ENCODE results near the gene DNAJC7. TPM values are rescaled to one million over a fixed set of nuclear protein-coding genes. Genes with fewer than 3 reads are reported as not detected.

The DNAJC7 gene
- polyA plus RNA-seq, 1 of the 3 experiments (the other 2 are of a cell fraction) = 38.8 TPM

GRCh38 chr17:42058063-42058462 lies 40.8 kb upstream of the DNAJC7 start:
- no peak overlapping the region for H3K9ac ChIP-seq
- no peak overlapping the region for H3K4me2 ChIP-seq
- no peaks in the 10 kb centered on the region; a peak in 1 of 4 replicates for H3K4me1 ChIP-seq (ENCODE audit: control insufficient read depth in 1 of 2, insufficient read depth in 2 of 2, low read depth in 1 of 2, low read length in 1 of 2)
- no peaks in the 10 kb centered on the region for H4K20me1 ChIP-seq (ENCODE audit: insufficient read depth)
- H3K9me2 ChIP-seq = no peaks in the 10 kb centered on the region
- H3K79me2 ChIP-seq (ENCODE audit: insufficient read depth) = no peaks in the 10 kb centered on the region
- H3K9me3 ChIP-seq = no peaks in the 10 kb centered on the region
- no peak overlapping the region for H3K4me3 ChIP-seq (ENCODE audit: low read depth in 2 of 2, low read length in 1 of 2)
- H2AFZ ChIP-seq (ENCODE audit: low read depth) = no peak overlapping the region
- ChIA-PET CTCF (interaction anchor here (0.6 to 3.6 kb wide), 4 partner anchors 9 to 44 kb away, joined by 3 to 16 read pairs (median 5); partner anchors contain the start of gene DNAJC7), POLR2A (no interaction called here)
- DNase-seq = no peak
- 78% methylated on average over 7 of the region's 7 CpGs for WGBS (ENCODE audit: low lambda C conversion rate)
- H3K27me3 ChIP-seq (ENCODE audit: insufficient read depth) = peaks cover 11% of the 10 kb centered on the region
- H3K27ac ChIP-seq (ENCODE audit: low read depth in 2 of 2, low read length in 1 of 2) = no peak overlapping the region
- no peaks in the 10 kb centered on the region for H3K36me3 ChIP-seq (replicated peaks in 1 of 2; ENCODE audit: control insufficient read depth in 1 of 2, insufficient read depth in 2 of 2, low read length in 1 of 2)
- H3F3A ChIP-seq (replicated peaks; ENCODE audit: insufficient read depth) = no peaks in the 10 kb centered on the region
- TF ChIP-seq SIN3A (IDR thresholded peaks at IDR 0.05; ENCODE audit: borderline replicate concordance, low read depth, low read length) = no peak
- no peak for TF ChIP-seq PBX3 (IDR thresholded peaks at IDR 0.05)
- TF ChIP-seq GABPA (IDR thresholded peaks at IDR 0.05; ENCODE audit: low read depth) = no peak
- TF ChIP-seq ELF1 (IDR thresholded peaks at IDR 0.05) = no peak

- Histone ChIP-seq H3K79me2 (ENCODE audit: insufficient read depth) (no peaks in the 10 kb centered on the region), H3F3A (replicated peaks; ENCODE audit: insufficient read depth) (no peaks in the 10 kb centered on the region), H3K4me3 (ENCODE audit: low read depth in 2 of 2, low read length in 1 of 2) (no peak overlapping the region), H3K4me1 (ENCODE audit: control insufficient read depth in 1 of 2, insufficient read depth in 2 of 2, low read depth in 1 of 2, low read length in 1 of 2) (no peaks in the 10 kb centered on the region; a peak in 1 of 4 replicates), H3K27ac (ENCODE audit: low read depth in 2 of 2, low read length in 1 of 2) (no peak overlapping the region), H4K20me1 (ENCODE audit: insufficient read depth) (no peaks in the 10 kb centered on the region), H3K9me2 (no peaks in the 10 kb centered on the region), H3K27me3 (ENCODE audit: insufficient read depth) (peaks cover 15% of the 10 kb centered on the region), H3K36me3 (replicated peaks in 1 of 2; ENCODE audit: control insufficient read depth in 1 of 2, insufficient read depth in 2 of 2, low read length in 1 of 2) (no peaks in the 10 kb centered on the region), H3K4me2 (no peak overlapping the region), H2AFZ (ENCODE audit: low read depth) (no peak overlapping the region), H3K9ac (no peak overlapping the region), H3K9me3 (no peaks in the 10 kb centered on the region)
- CTCF ChIA-PET = interaction anchor here (1.0 to 4.1 kb wide), 3 partner anchors 11 to 45 kb away, joined by 4 to 26 read pairs (median 7); no protein-coding TSS in a partner anchor
- TF ChIP-seq TCF12 (IDR thresholded peaks at IDR 0.05) (no peak), RFX5 (IDR thresholded peaks at IDR 0.05; ENCODE audit: low read length) (no peak), SMC3 (IDR thresholded peaks at IDR 0.05; ENCODE audit: low read depth, low read length) (no peak), GABPA (IDR thresholded peaks at IDR 0.05; ENCODE audit: low read depth) (no peak), TEAD4 (IDR thresholded peaks at IDR 0.05; ENCODE audit: borderline replicate concordance, insufficient read depth) (no peak), FOSL2 (IDR thresholded peaks at IDR 0.05; ENCODE audit: borderline replicate concordance, low read depth) (no peak), TAF1 (IDR thresholded peaks at IDR 0.05; ENCODE audit: borderline replicate concordance, low read depth, low read length) (no peak), FOXM1 (IDR thresholded peaks at IDR 0.05; ENCODE audit: low read depth) (no peak), NRF1 (IDR thresholded peaks at IDR 0.05; ENCODE audit: low read depth, low read length) (no peak), RXRA (IDR thresholded peaks at IDR 0.05; ENCODE audit: borderline replicate concordance, low read depth) (no peak), REST (IDR thresholded peaks at IDR 0.05; ENCODE audit: low read depth, low read length) (no peak), EP300 (IDR thresholded peaks at IDR 0.05; ENCODE audit: borderline replicate concordance in 1 of 2, low read depth in 1 of 2, low read length in 1 of 2) (no peak), GATA2 (CRISPR knock-in tag; IDR thresholded peaks at IDR 0.05) (no peak), JUND (IDR thresholded peaks at IDR 0.05) (no peak), IRF3 (IDR thresholded peaks at IDR 0.05; ENCODE audit: low read depth, low read length) (no peak)
- POLR2A ChIA-PET = no interaction called here
- no peak for DNase-seq
- WGBS (ENCODE audit: low lambda C conversion rate) = 80% methylated on average over 3 of the region's 3 CpGs
Measured at GRCh38 chr17:42056635-42057034, 39.4 kb upstream of the DNAJC7 start.
